ENCODE measurements around the gene CCDC194. TPM values are rescaled to one million over a fixed set of nuclear protein-coding genes. Genes with fewer than 3 reads are reported as not detected.

The CCDC194 gene
- total and polyA plus RNA-seq, 2 of the 13 experiments (the other 11 are each of a cell fraction or from before 2014, with no cell fraction given): 0.13 to 0.21 TPM

DNA sequence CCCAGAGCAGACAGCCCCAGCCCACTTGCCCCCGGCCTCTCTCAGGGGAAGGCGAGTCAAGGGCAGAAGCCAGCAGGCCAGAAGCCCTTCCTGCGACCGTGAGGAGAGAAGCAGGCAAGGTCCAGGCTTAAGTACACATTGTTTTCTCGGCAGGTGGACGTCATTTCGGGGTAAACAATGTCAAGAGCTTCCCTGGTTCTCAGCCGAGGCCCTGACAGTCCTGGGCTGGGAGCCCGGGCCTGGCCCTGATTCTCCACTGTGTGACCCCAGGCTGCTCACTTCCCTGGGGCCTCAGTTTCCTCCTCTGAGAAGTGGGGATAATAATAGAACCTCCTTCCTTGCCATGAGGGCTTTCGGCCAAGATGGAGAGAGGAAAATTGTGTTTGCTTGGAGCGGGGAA lies 36.3 kb downstream of the CCDC194 start (continued):
- 0 out of 2 replicates have a peak, but pooled peaks have one; percentile 17 for TF ChIP-seq ZFX (CRISPR knock-in tag; IDR thresholded peaks at IDR 0.05; ENCODE audit: low read depth)
- TF ChIP-seq ZFY (CRISPR knock-in tag; IDR thresholded peaks at IDR 0.05): 0 out of 2 replicates have a peak, but pooled peaks have one; percentile 8

- in situ Hi-C loops (cut with HindIII; ENCODE audit: extremely low pct_ligation_motif_present, low pct_unique_long_range_greater_than_20kb) (no loop called here), intact Hi-C loops (cut with micrococcal nuclease; ENCODE audit: unreplicated experiment) (no loop called here)
- H3K9me3 ChIP-seq (ENCODE audit: low read length): no peaks in the 10 kb centered on the region
- CTCF ChIA-PET (ENCODE audit: low intra/inter-chr PET ratio, low total read pairs): no interaction called here
- peak overlapping the region; percentile 53; the same call in 1 of the 2 replicates for H3K4me2 ChIP-seq (ENCODE audit: low read depth, low read length)
- no peak overlapping the region for H3K27ac ChIP-seq (ENCODE audit: extremely low read length, insufficient read depth, low read length)
- ATAC-seq: no peak
- H3K36me3 ChIP-seq (replicated peaks in 1 of 2; ENCODE audit: control insufficient read depth in 1 of 2, insufficient read depth in 2 of 2, low read length in 2 of 2): no peaks in the 10 kb centered on the region
- no peak for TF ChIP-seq EED (CRISPR knock-in tag; IDR thresholded peaks at IDR 0.05)
- TF ChIP-seq ZMYM3 (CRISPR knock-in tag; IDR thresholded peaks at IDR 0.05): peak; percentile 6; the same call in 1 of the 2 replicates
- no peak for TF ChIP-seq CHD2 (IDR thresholded peaks at IDR 0.05; ENCODE audit: low read depth, low read length)
- no peak for TF ChIP-seq ZNF30 (CRISPR knock-in tag; IDR thresholded peaks at IDR 0.05)
- TF ChIP-seq, protein P1, sequence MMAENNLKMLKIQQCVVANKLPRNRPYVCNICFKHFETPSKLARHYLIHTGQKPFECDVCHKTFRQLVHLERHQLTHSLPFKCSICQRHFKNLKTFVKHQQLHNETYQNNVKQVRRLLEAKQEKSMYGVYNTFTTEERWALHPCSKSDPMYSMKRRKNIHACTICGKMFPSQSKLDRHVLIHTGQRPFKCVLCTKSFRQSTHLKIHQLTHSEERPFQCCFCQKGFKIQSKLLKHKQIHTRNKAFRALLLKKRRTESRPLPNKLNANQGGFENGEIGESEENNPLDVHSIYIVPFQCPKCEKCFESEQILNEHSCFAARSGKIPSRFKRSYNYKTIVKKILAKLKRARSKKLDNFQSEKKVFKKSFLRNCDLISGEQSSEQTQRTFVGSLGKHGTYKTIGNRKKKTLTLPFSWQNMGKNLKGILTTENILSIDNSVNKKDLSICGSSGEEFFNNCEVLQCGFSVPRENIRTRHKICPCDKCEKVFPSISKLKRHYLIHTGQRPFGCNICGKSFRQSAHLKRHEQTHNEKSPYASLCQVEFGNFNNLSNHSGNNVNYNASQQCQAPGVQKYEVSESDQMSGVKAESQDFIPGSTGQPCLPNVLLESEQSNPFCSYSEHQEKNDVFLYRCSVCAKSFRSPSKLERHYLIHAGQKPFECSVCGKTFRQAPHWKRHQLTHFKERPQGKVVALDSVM (CRISPR knock-in tag; IDR thresholded peaks at IDR 0.05): 0 out of 2 replicates have a peak, but pooled peaks have one; percentile 36
- TF ChIP-seq CEBPB (IDR thresholded peaks at IDR 0.05; ENCODE audit: borderline replicate concordance, low read depth, low read length): peak; percentile 69; the same call in 1 of the 2 replicates
- peak; percentile 64 for TF ChIP-seq CEBPG (CRISPR knock-in tag; IDR thresholded peaks at IDR 0.05)
- TF ChIP-seq ZNF121 (CRISPR knock-in tag; IDR thresholded peaks at IDR 0.05): peak; percentile 82
- POLR2A ChIA-PET: no interaction called here
- H2AFZ ChIP-seq (ENCODE audit: low read length): no peak overlapping the region
- FAIRE-seq: no peak
- WGBS (ENCODE audit: low lambda C conversion rate): 22% methylated on average over 7 of the region's 7 CpGs
- no peaks in the 10 kb centered on the region for H4K20me1 ChIP-seq (ENCODE audit: insufficient read depth, low read length)
- H3K79me2 ChIP-seq (ENCODE audit: insufficient read depth, low read length): no peaks in the 10 kb centered on the region
- H3K4me1 ChIP-seq (ENCODE audit: insufficient read depth, low read length): peaks cover 24% of the 10 kb centered on the region
- peaks cover 3 to 13% of the 10 kb centered on the region in 2 experiments; a peak in 3 of 5 replicates for H3K27me3 ChIP-seq (ENCODE audit: control insufficient read depth in 1 of 2, insufficient read depth in 2 of 2, low read length in 2 of 2)
- H3K4me3 ChIP-seq (replicated peaks in 1 of 3; ENCODE audit: insufficient read depth in 1 of 3, low read depth in 2 of 3, low read length in 3 of 3): no peak overlapping the region
- no peak overlapping the region for H3K9ac ChIP-seq (ENCODE audit: insufficient read depth, low read depth, low read length)
- BruUV-seq (replicated peaks): no TSS peak
- no peak for DNase-seq (ENCODE audit: low spot score)
These were observed 36.8 kb downstream of the CCDC194 start for GRCh38 chr19:17357078-17357666.
